PFSK-1 (cell line): ENCODE results near the gene ARHGEF18.

Source experiments
- FOXP2 ChIP-seq: optimal IDR thresholded peaks from 2 replicates; pipeline ENCODE3; 2011; ENCODE audit warnings: borderline replicate concordance, control low read depth, inconsistent platforms; ENCODE audit not compliant: insufficient read depth; ENCODE audit errors: extremely low read length, extremely low read depth
- POLR2AphosphoS5 ChIP-seq: IDR thresholded peaks from 2 replicates; pipeline ENCODE4 v1.6.1; 2012; ENCODE audit warnings: low read depth, mild to moderate bottlenecking, control low read depth, low read length, moderate library complexity
- REST ChIP-seq, 2 experiments: IDR thresholded peaks; 2 replicates each; pipeline versions ENCODE4 v1.6.1 to v1.8.0; 2011 to 2012; ENCODE audit warnings: low read depth in 2 of 2, low read length in 2 of 2, control low read depth in 1 of 2, inconsistent platforms in 1 of 2, mild to moderate bottlenecking in 1 of 2, moderate library complexity in 1 of 2; ENCODE audit not compliant: insufficient read depth in 1 of 2
- SIN3A ChIP-seq: IDR thresholded peaks from 2 replicates; pipeline ENCODE4 v1.6.1; 2012; ENCODE audit warnings: mild to moderate bottlenecking, low read length, moderate library complexity, borderline replicate concordance; ENCODE audit not compliant: insufficient read depth
- TAF1 ChIP-seq: IDR thresholded peaks from 2 replicates; pipeline ENCODE4 v1.6.1; 2012; ENCODE audit warnings: low read length, control low read depth, borderline replicate concordance; ENCODE audit not compliant: insufficient read depth

Gene ARHGEF18

GRCh38 chr19:7371001-7371400 lies 22.3 kb downstream of the ARHGEF18 start:
- no peak for TF ChIP-seq TAF1
- no peak for TF ChIP-seq SIN3A
- TF ChIP-seq POLR2AphosphoS5: no peak
- no peak for TF ChIP-seq REST (IDR thresholded peaks at IDR 0.05; ENCODE audit: insufficient read depth in 1 of 2, low read depth in 2 of 2, low read length in 2 of 2)

GRCh38 chr19:7372810-7373209 lies 24.1 kb downstream of the ARHGEF18 start:
- TF ChIP-seq POLR2AphosphoS5 (no peak), FOXP2 (no peak)

- no peak for TF ChIP-seq REST (IDR thresholded peaks at IDR 0.05; ENCODE audit: insufficient read depth in 1 of 2, low read depth in 2 of 2, low read length in 2 of 2)
- TF ChIP-seq SIN3A: no peak
- TF ChIP-seq POLR2AphosphoS5: no peak
- TF ChIP-seq FOXP2: no peak
- no peak for TF ChIP-seq TAF1
These were observed 25.1 kb downstream of the ARHGEF18 start for GRCh38 chr19:7373862-7374261.

- TF ChIP-seq TAF1 (no peak), REST (IDR thresholded peaks at IDR 0.05; ENCODE audit: insufficient read depth in 1 of 2, low read depth in 2 of 2, low read length in 2 of 2) (no peak), POLR2AphosphoS5 (no peak), SIN3A (no peak), FOXP2 (no peak)
These were observed 27.6 kb downstream of the ARHGEF18 start for GRCh38 chr19:7376151-7376852.

- TF ChIP-seq FOXP2 (no peak), TAF1 (no peak), SIN3A (no peak), REST (IDR thresholded peaks at IDR 0.05; ENCODE audit: insufficient read depth in 1 of 2, low read depth in 2 of 2, low read length in 2 of 2) (no peak), POLR2AphosphoS5 (no peak)
These were observed 28.5 kb downstream of the ARHGEF18 start for GRCh38 chr19:7377196-7377595.
